Esophagus muscularis mucosa (tissue), 3 donors: ENCODE measurements around the gene IKZF1.

Experiments used
- EP300 ChIP-seq: sonication (generic); formaldehyde crosslinking; IDR thresholded peaks from one replicate; pipeline ENCODE4 v1.6.1; 2017; ENCODE audit warnings: antibody characterized with exemption
- POLR2AphosphoS5 ChIP-seq, 2 donors: sonication (generic); formaldehyde crosslinking; IDR thresholded peaks; one replicate each; pipeline ENCODE4 v1.6.1; 2017; ENCODE audit warnings: antibody characterized with exemption in 2 of 2

DNA sequence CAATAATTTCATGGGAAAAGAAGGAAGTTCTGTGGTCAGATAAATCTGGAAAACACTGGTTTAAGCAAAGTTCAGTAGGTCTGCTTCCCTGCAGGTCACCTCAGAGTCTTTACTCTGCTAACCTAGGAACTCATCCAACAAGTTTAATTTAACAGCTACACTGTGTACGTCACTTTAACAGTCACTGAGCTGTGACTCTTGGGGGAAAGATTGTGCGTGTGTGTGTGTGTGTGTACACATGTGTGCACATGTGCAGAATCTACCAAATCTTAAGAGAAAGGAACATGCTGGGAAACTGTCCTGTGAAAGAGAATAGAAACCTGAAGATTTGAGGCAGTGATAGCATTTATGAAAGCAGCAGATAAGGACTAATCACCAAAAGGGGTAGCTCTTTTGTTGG lies 62.6 kb downstream of the IKZF1 start:
- TF ChIP-seq POLR2AphosphoS5 (IDR thresholded peaks at IDR 0.05) = no peak
- TF ChIP-seq EP300 = no peak
